Activated gamma-delta T cell treated with anti-CD3 and anti-CD28 coated beads, Interleukin-2, amount 50 U/mL, for 16 hours (primary cell): ENCODE measurements around the gene SOX4.

Source experiments
- DNase-seq: peaks from one replicate; pipeline ENCODE4 v3.0.0-alpha.2; 2020; ENCODE audit warnings: low read depth

The SOX4 gene

DNA sequence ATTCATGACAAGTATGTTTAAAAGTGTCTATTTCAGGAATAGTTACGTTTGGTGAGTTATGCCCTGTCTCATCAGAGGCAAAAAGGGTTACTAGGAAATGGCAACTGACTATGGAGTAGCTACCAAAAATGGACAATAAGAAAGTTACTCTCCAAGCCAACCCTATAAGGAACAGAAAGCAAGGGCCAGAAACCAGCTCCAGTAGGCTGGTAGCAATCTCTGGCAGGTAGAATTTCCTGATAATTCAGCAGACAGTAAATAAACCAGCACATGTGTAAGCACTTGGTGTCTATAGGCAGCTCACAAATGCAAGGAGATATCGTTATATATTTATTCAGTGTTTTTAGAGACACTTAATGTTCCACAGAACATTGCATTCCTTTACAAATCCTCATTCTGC, 20.3 kb downstream of the SOX4 start:
- no peak for DNase-seq

- no peak for DNase-seq
Measured at GRCh38 chr6:21614226-21614625, 20.7 kb downstream of the SOX4 start.

DNA sequence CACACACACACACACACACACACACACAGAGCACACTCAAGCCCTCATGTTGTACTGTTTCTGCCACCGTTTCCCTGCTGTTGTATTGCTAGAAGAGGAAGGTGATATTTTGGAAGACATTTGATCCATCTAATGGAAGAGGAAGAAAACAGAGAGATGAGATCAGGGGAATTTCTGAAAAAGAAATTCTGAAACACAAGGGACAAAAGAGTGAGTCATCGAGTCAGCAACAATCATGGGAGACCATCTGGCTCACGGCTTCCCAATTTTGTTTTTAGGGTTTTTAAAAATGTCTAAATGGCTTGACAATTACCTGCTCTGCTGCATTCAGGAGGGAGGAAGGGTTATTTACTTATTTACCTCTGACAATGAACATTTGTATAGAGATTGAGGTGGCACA, 22.0 kb downstream of the SOX4 start:
- DNase-seq: no peak

- DNase-seq: no peak
Measured at GRCh38 chr6:21616005-21616404, 22.5 kb downstream of the SOX4 start.

DNA sequence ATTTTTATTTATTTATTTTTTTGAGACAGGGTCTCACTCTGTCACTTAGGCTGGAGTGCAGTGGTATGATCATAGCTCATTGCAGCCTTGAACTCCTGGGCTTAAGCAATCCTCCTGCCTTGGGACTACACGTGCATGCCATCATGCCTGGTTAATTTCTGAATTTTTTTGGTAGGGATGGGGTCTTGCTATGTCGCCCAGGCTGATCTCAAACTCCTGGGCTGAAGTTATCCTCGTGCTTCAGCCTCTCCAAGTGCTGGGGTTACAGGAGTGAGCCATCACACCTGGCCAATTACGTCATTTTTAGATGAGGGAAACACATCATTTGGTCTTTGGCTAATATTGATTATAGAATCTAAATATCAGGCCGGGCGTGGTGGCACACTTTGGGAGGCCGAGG, 32.1 kb downstream of the SOX4 start:
- no peak for DNase-seq

- DNase-seq: no peak
Measured at GRCh38 chr6:21626756-21627155, 33.2 kb downstream of the SOX4 start.

DNA sequence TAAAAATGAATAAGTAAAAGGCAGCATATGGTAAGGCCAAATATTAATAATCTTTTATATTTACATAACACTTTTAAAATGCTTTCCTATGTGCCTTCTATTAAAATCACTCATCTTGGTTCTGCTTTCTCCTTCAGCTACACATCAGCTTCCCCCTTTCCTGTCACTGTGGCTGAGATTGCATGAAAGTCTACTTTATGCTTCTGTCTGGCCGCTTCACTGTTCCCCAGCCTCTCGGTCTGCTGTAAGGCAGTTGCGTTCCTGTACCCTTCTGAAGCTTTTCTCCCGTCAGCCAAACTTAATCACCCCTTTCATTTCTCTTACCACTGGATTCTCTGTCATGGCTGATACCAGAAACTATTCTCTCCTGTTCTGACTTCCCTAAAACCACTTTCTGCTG, 34.6 kb downstream of the SOX4 start:
- no peak for DNase-seq

DNA sequence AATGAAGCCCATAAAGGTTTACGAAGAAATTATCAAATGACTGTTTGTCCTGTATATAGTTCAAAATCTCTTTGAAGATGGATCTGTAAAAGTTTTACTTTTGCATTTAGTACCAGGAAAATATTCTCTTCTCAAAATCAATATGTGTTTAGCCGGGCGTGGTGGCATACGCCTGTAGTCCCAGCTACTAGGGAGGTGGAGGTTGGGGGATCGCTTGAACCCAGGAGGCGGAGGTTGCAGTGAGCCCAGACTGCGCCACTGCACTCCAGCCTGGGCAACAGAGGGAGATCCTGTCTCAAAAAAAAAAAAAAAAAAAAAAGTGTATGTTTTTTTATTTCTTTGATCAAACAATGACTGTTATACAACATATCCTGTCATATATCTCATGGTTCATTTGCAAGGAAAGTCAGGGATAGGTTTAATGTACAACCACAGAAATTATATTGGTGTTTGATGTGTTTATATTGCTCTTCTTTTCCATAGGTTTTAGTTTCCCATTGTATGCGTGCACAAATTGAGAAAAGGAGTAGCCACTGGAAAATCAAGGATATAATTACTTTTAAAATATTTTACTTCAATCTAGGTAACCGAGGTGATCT, 40.1 kb downstream of the SOX4 start:
- no peak for DNase-seq

- no peak for DNase-seq
Measured at GRCh38 chr6:21634582-21634981, 41.0 kb downstream of the SOX4 start.

- no peak for DNase-seq
Measured at GRCh38 chr6:21636876-21637275, 43.3 kb downstream of the SOX4 start.

DNA sequence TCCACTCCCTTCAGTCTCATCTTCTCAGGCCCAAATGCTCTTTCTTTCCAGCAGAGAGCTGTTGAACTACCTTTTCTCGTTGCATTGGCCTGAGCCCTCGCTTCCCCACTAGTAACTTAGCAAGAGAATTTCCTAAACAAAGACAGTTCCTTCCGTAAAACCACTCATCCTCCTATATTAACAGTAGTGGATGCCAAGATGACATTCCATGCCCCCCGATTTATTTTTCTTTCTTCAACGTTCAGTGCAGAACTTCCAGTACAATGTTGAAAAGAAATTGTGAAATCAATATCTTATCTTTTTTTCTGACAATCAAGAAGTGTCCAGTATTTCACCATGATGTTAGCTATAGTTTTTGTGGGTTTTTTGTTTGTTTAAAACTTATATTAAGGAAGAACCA, 45.8 kb downstream of the SOX4 start:
- DNase-seq: no peak
